ENCODE results near the gene CACNA1I. TPM values are rescaled to one million over a fixed set of nuclear protein-coding genes. Genes with fewer than 3 reads are reported as not detected.

Gene CACNA1I
- total RNA-seq, 4 donors from 2014 or later, result under 0.01 to 0.15 TPM; not detected in 2

DNA sequence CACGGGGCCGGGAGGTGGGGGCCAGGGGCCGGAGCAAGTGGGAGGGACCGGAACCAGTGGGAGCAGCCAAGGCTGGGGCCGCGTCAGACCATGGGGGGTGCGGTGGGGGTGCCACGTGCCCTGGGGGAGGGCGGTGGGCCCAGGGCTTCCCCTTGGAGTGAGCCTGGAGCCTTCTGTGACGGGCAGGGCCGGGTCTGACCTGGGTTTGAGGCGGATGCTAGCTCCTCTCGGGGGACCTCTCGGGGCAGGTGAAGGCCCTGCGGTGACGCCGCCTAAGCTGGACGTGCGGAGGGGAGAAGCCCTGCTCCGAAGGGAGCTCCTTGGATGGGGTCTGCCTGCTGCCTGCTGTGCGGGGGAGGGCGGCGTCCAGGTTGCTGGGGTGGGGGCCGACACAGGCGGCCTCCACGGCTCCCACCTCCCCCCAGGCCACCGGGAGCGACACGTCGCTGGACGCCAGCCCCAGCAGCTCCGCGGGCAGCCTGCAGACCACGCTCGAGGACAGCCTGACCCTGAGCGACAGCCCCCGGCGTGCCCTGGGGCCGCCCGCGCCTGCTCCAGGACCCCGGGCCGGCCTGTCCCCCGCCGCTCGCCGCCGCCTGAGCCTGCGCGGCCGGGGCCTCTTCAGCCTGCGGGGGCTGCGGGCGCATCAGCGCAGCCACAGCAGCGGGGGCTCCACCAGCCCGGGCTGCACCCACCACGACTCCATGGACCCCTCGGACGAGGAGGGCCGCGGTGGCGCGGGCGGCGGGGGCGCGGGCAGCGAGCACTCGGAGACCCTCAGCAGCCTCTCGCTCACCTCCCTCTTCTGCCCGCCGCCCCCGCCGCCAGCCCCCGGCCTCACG lies 115.0 kb downstream of the CACNA1I start:
- no peak overlapping the region for H3K27ac ChIP-seq
- intact Hi-C loops (cut with DNase I; ENCODE audit: low total_unique reads), result no loop called here
- TF ChIP-seq, protein P1, sequence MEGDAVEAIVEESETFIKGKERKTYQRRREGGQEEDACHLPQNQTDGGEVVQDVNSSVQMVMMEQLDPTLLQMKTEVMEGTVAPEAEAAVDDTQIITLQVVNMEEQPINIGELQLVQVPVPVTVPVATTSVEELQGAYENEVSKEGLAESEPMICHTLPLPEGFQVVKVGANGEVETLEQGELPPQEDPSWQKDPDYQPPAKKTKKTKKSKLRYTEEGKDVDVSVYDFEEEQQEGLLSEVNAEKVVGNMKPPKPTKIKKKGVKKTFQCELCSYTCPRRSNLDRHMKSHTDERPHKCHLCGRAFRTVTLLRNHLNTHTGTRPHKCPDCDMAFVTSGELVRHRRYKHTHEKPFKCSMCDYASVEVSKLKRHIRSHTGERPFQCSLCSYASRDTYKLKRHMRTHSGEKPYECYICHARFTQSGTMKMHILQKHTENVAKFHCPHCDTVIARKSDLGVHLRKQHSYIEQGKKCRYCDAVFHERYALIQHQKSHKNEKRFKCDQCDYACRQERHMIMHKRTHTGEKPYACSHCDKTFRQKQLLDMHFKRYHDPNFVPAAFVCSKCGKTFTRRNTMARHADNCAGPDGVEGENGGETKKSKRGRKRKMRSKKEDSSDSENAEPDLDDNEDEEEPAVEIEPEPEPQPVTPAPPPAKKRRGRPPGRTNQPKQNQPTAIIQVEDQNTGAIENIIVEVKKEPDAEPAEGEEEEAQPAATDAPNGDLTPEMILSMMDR (IDR thresholded peaks at IDR 0.05), result no peak
- no peak for TF ChIP-seq POLR2A (IDR thresholded peaks at IDR 0.05)
- peaks cover 0 to 7% of the 10 kb centered on the region in 2 donors for H3K4me1 ChIP-seq
- H3K9me3 ChIP-seq, result no peaks in the 10 kb centered on the region
- no peaks in the 10 kb centered on the region for H3K27me3 ChIP-seq
- H3K4me3 ChIP-seq, result no peak overlapping the region
- DNase-seq, result no peak
- no peaks in the 10 kb centered on the region for H3K36me3 ChIP-seq

DNA sequence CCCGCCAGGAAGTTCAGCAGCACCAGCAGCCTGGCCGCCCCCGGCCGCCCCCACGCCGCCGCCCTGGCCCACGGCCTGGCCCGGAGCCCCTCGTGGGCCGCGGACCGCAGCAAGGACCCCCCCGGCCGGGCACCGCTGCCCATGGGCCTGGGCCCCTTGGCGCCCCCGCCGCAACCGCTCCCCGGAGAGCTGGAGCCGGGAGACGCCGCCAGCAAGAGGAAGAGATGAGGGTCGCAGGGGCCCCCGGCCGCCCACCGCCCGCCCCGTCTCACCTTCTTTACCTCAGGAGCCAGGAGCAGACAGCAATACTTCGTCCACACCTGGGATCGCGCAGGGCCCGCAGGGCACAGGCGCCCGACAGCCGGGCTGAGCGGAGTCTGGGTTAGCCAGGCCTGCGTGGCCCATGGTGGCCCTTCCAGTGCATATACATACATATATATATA lies 115.6 kb downstream of the CACNA1I start:
- Histone ChIP-seq H3K27me3 (no peaks in the 10 kb centered on the region), H3K4me1 (peaks cover 0 to 7% of the 10 kb centered on the region in 2 donors), H3K9me3 (no peaks in the 10 kb centered on the region), H3K4me3 (no peak overlapping the region), H3K27ac (no peak overlapping the region), H3K36me3 (no peaks in the 10 kb centered on the region)
- no peak for DNase-seq
- no peak for TF ChIP-seq POLR2A (IDR thresholded peaks at IDR 0.05)
- TF ChIP-seq, protein P1 (IDR thresholded peaks at IDR 0.05), result no peak
- intact Hi-C loops (cut with DNase I; ENCODE audit: low total_unique reads), result no loop called here

DNA sequence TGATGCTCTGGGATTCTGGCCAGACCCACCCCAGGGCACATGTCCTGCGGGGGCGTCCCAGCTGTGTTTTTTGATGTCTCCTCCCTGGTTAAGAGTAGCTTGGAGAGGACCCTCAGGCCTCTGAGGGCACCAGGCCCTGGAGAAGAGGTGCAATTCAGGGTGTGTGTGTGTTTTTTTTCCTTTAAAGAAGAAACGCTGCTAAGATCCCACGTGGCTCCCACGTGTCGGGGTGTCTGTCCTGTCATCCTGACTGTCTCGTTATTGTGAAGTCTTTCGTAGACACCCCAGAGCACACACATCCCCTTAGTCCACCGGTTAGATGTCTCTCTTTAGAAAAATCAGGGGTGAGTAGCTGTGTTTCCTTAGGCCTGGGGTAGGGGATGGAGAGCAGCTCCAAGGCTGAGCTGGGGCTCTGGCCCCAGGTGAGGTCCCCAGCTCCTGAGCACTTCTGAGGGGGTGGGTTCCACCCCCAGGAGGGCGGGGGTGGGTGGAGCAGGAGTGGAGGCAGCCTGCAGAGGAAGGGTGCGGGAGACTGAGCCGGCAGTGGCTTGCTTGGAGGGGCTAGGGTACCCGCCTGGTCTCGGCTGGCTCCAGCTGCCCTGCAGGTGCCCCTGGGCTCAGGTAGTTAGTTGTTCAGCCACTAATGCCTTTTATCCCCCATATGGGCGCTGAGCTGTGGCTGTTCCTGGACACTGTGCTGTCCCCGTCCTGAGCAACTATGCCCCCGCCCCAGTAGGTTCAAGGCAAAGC lies 116.4 kb downstream of the CACNA1I start:
- intact Hi-C loops (cut with DNase I; ENCODE audit: low total_unique reads), result no loop called here
- Histone ChIP-seq H3K4me1 (peaks cover 0 to 7% of the 10 kb centered on the region in 2 donors), H3K9me3 (no peaks in the 10 kb centered on the region), H3K36me3 (no peaks in the 10 kb centered on the region), H3K4me3 (no peak overlapping the region), H3K27me3 (no peaks in the 10 kb centered on the region), H3K27ac (no peak overlapping the region)
- TF ChIP-seq, protein P1 (IDR thresholded peaks at IDR 0.05), result no peak
- TF ChIP-seq POLR2A (IDR thresholded peaks at IDR 0.05), result no peak
- no peak for DNase-seq

DNA sequence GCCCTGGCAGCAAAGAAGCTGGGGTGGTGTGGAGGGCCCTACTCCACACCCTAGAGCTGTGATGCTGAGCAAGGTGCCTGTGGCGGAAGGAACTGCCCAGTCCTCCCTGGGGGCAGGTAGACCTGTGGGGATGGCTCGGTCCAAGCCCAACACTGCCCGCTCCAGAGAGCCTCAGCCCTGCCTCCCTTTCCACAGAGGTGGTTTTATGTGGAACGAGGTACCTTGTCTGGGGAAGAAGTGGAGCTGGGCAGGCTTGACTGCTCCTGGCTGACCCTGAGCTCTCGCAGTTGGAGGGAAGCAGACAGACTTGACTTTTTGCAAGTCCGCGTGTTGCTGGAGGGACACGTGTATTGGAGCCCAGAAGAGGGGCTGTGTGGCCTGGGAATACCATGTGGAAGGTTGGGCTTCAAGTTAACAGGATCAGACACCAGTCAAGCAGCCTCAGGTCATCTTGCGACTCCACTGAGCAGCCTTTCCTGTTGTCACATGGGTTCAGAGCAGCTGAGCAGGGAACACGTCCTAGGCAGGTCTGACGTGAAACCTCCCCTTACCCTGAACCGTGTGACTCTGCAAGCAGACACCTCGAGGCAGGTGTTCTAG lies 117.7 kb downstream of the CACNA1I start:
- no peaks in the 10 kb centered on the region for H3K9me3 ChIP-seq
- peaks cover 0 to 7% of the 10 kb centered on the region in 2 donors for H3K4me1 ChIP-seq
- TF ChIP-seq, protein P1 (IDR thresholded peaks at IDR 0.05), result no peak
- TF ChIP-seq POLR2A (IDR thresholded peaks at IDR 0.05), result no peak
- no peak overlapping the region for H3K27ac ChIP-seq
- intact Hi-C loops (cut with DNase I; ENCODE audit: low total_unique reads), result no loop called here
- no peaks in the 10 kb centered on the region for H3K36me3 ChIP-seq
- no peaks in the 10 kb centered on the region for H3K27me3 ChIP-seq
- H3K4me3 ChIP-seq, result no peak overlapping the region
- no peak for DNase-seq
